ENCODE data around the gene DEPDC1B.
"Not testable (repeated sequence)": the region's sequence is repeated elsewhere in the genome, so short reads cannot be mapped to it uniquely, and the experiment has no call there.

Gene DEPDC1B

DNA sequence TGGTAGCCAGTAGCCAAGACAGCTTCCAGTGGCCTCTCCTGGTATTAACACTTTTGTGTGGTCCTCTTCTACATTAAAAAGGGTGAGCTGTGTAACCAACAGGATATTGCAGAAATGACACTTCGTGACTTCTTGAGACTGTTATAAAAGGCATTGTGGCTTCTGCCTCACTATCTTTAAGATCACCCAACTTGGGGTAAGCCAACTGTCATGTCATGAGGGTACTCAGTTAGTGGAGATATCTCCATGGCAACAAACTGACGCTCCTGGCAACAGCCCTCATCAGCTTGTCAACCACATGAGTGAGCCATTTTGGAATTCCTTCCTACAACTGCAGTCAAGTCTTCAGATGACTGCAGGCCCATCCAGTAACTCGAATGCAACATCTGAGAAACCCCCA lies 121.7 kb downstream of the DEPDC1B start:
- no peak for DNase-seq

DNA sequence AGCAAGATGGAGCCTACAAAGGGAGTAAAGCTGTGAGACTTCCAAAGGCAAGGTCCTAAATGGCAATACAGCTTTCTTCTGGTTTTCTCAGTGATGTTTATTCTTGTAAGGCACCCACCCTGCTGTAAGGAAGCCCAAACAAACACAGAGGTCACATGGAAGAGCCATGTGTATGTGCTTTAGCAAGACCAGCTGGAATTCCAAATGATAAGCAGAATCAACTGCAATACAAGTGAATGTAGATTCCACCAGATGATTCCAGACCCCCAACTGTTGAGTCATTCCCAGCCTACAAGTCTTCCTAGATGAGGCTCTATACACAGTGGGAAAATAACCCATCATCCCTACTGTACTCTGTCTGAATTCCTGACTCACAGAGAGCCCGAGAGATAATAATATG lies 122.8 kb downstream of the DEPDC1B start:
- no peak for DNase-seq

DNA sequence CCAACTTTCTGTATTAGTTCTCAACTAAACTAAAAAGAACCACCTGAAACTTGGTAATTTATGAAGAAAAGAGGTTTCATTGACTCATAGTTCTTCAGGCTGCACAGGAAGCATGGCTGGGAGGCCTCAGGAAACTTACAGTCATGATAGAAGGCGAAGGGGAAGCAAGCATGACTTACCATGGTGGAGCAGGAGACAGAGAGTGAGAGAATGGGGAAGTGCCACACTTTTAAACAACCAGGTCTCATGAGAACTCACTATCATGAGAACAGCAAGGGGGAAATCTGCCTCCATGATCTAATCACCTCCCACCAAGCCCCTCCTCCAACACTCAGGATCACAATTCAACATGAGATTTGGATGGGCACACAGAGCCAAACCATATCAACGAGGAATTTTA lies 123.5 kb downstream of the DEPDC1B start:
- no peak for DNase-seq

DNA sequence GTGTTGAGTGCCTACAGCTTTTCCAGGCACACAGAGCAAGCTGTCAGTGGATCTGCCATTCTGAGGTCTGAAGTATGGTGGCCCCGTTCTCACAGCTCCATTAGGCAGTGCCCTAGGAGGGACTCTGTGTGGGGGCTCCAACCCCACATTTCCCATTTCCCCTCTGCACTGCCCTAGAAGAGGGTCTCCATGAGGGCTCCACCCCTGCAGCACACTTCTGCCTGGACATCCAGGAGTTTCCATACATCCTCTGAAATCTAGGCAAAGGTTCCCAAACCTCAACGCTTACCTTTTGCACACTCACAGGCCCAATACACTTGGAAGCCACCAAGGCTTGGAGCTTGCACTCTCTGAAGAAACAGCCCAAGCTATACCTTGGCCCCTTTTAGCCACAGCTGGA lies 131.3 kb downstream of the DEPDC1B start:
- DNase-seq = no peak

DNA sequence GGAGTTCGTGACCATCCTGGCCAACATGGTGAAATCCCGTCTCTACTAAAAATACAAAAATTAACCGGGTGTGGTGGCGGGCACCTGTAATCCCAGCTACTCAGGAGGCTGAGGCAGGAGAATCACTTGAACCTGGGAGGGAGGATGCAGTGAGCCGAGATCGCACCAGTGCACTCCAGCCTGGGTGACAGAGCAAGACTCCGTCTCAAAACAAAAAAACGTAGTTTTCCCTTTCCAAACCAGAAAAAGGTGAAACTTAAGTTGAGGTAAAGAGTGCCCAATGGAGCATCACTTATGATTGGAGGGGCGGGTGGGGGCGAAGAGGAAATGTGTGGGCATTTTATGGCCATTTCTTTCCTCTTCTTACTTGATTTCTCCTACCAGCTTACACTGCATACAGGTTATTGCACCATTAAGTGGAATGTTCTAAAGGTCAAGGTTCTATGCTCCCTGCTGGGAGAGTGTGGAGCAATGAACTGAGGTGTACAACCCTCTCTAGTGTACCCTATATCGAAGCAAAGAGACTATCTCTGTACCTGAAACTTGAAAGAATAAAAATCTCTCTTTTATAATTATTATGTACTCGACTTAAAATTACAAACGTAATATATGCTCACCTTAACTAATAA lies 136.2 kb downstream of the DEPDC1B start:
- DNase-seq = no peak

DNA sequence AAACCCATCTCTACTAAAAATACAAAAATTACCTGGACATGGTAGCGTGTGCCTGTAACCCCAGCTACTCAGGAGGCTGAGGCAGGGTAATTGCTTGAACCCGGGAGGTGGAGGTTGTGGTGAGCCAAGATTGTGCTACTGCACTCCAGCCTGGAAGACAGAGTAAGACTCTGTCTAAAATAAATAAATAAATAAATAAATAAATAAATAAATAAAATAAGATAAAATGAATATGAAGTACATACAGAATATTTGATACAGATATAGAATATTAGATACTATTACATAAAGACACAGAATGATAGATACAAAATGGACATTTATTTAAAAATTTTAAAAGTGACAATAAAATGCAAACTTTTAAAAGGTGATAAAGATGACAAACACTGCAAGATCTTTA lies 146.7 kb downstream of the DEPDC1B start:
- not testable (repeated sequence) for DNase-seq

DNA sequence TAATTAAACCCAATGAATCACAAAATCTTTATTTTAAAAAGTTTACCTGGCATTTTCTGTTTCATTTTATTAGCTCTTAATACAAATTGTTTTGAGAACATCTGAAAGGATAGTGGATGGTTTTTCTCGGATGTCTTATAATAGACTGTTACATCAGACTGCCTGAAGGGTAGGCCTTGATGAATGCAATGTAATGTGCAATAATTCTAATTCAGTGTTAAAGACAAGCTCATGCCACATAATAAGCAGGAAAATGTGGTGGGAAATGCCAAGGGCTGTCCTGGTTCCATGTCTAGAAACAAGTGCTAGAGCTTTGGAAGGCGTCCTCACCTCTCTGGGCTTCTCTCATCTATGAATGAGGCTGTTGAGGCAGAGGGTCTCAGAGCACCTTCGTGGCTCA lies 148.1 kb downstream of the DEPDC1B start:
- DNase-seq = no peak

DNA sequence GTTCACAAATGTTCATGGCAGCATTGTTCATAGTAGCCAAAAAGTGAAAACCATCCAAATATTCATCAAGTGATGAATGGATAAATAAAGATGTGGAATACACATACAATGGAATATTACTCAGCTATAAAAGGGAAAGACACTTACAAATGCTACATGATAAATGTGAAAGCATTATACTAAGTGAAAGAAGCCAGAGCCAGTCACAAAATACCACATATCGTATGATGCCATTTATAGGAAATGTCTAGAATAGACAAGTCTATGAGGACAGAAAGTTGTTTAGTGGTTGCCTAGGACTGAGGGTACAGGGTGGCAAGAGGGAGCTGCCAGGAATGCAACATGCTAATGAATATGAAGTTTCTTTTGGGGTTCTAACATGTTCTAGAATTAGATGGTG lies 148.7 kb downstream of the DEPDC1B start:
- no peak for DNase-seq

DNA sequence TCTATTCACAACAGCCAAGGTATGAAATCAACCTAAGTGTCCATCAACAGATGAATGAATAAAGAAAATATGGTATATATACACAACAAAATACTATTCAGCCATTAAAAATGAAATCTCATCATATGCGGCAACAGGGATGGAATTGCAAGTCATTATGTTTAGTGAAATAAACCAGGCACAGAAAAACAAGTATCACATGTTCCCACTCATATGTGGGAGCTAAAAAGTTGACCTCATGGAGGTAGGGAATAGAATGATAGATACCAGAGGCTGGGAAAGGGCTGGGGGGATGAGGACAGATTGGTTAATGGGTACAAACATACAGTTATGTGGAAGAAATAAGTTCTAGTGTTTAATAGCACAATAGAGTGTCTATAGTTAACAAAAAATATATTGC lies 149.7 kb downstream of the DEPDC1B start:
- DNase-seq = no peak

DNA sequence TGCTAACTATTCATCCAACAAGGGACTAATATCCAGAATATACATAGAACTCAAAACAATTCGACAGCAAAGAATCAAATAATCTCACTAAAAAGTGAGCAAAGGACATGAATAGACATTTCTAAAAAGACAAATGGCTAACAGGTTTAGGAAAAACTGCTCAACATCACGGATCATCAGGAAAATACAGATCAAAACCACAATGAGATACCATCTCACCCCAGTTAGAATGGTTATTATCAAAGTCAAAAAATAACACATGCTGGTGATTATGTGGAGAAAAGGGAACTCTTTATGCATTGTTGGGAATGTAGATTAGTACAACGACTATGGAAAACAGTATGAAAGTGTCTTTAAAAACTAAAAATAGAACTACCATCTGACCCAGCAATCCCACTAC lies 150.1 kb downstream of the DEPDC1B start:
- DNase-seq = no peak
